CD1c-positive myeloid dendritic cell (primary cell): ENCODE data around the gene NOX5.

Source experiments
- DNase-seq: peaks from one replicate; pipeline ENCODE4 v3.0.0-alpha.2; 2016; ENCODE audit errors: extremely low spot score

NOX5 gene

DNA sequence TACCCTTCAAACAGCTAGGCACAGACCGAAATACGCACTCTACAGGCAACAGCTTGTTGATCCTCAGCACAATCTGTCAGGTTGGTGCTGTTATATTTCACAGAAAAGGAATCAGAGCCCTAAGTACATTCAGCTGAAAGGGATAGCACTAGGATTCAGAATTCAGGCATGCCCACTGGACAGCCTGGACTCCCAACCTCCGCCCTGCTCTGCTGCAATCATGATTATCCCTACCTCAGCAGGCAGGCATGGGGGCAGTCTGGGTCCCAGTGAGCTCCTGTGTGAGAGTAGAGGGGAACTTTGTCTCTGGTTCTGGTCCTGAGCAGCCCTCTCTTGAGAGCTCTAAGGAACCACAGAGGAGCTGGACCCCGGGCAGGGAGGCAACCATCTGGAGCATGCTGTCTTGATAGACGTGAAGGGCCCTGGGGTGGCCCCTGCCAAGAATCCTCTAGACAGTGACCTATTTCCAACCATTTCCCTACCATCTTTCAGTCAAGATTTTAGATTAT lies 23.4 kb upstream of the NOX5 start:
- DNase-seq = no peak

DNA sequence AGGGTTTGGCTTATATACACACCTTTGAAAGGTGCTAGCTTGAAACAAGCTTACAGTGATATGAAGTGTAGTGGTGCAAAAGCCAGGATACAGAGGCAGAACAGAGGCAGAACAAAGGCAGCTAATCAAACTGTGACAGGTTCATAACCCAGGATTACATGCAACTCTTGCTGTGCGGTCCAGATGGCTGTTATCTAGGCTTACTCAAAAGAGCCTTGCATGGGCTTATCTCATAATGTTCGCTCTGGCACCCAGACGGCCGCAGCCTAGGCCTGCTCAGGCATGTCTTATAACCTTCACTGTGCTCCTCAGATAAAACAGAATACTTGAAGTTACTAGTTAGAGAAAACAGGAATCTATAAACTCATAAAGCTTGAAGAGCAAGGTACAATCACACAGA lies 22.8 kb upstream of the NOX5 start:
- DNase-seq = no peak

DNA sequence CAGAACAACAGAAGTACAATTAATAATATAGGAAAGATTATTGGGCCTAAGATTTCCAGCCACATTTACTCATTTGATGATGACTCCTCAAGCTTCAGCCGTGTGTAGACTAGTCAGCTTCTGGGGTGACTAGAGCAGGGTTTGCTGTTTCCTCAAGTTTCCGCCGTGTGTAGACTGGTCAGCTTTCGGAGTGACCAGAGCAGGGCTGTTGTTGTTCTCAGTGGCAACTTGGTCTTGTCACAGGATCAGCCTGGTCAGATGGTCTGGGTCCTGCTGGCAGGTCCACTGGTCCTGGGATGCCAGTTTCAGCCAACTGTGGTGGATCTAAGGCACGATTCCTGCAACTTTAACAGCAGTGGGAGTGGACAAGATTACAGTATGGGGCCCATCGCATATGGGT lies 21.8 kb upstream of the NOX5 start:
- DNase-seq = no peak

DNA sequence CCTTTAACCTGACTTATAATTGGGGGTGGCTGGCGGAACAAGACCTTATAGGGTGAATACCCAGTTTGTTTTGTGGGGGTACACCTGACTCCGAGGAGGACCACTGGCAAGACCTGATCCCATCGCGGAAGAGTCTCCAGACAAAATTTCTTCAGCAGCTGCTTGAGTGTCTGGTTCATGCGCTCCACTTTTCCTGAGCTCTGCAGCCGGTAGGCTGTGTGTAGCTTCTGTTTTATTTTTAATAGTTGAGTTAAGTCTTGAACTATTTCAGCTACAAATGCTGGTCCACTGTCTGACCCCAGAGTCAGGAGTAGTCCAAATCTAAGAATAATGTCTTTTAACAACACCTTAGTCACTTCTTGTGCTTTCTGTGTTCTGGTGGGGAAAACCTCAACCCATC lies 21.2 kb upstream of the NOX5 start:
- no peak for DNase-seq

DNA sequence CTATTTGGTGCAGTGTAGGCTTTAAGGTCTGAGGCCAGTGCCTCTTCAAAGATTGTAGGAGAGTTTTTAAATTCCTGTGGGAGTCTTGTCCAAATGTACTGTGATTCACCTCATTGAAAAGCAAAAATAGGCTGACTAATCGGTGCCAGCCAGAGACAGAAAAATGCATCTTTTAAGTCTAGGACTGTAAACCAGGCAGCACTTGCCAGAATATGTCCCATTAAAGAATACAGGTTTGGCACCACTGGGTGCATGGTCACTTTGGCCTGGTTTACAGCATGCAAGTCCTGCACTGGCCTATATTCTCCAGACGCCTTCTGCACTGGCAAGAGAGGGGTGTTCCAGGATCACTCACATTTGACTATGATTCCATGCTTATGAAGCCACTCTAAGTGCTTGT lies 20.3 kb upstream of the NOX5 start:
- no peak for DNase-seq

DNA sequence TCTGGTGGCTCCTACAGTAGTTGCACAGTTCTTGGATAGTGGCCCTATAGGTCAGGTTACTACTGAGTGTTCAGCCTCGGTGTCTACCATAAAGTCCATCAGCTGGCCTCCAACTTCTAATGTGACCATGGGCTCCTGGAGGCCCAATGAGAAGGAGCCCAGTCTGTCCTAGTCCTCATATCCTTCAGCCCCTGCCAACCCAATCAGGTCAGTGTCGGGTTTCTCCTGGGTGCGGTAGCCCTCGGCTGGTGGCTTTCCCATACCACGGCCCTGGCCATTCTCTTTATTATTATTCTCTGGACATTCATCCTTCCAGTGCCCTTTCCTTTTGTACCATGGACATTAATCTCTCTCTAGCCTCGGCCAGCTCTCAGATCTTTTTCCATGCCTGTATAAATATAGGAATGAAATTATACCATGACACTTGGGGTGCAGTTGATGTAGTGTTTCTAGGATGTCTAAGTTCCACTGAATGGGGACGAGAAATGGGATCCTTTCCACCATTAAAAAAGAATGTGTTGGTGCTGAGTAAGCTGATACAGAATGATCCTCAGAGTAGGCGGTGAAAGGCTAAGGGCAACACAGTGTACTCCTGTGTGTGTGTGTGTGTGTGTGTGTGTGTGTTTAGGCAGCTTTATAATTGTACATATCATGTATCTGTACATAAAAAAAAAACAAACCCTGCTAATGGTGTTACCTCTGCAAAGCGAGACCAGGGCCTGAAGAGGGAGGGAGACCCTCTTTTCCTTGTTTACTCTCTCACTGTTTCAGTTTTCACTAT lies 19.3 kb upstream of the NOX5 start:
- no peak for DNase-seq

DNA sequence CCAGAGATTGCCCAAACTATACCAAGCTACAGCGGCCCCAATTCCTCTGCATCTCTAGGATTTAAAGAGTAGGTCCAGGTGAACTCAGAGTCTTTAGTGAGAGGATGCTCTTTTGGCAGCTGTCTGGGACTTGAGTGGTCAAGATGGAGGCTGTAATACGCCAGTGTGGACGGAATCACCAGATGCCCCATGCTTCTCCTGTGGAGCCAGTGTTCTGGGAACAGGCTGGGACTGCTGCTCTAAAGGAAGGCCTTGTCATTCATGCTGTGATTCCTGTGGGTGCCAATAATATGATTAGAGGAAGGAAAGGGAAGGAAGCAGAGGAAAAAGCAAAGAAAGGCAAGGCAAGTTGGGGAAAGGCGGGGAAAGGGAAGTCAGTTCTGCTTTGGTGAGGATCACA lies 17.4 kb upstream of the NOX5 start:
- no peak for DNase-seq

DNA sequence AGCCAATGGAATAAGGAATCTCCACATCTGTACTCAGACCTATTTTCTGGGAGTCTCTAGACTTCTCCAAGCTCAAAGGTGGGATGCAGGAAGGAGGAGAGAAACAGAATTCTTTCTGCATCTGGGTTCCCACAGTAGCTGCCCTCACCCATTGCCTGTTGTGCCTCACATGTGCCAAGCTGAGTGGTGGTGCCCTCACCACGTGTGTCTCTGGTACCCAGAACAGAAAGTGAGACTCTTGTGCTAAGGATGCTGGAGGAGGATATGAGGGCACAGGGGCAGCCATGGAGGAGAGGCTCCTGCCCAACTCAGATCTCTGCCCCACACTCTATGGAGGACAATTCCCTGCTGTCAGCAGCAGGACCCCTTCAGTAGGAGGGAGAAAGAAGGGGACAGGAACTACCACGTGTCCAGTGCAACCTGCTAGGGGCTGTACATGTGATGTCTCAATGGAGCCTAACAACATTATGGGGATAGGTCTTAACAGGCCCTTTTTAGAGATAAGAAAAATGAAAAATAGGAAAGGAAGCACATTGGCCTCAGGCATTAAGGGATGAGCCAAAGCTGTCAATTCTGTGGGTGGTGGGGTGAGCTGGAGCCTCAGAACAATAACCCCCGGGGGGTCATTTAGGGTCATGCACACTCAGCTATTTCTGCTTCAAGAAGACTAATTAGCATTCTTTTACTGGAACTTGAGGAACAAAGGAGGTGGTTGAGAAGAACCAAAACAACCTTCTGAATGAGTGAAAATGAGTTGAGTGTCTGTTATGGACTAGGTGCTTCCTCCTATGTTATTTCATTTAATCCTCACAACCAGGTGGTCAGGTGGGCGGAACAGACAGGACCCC lies 16.3 kb upstream of the NOX5 start:
- DNase-seq = no peak

DNA sequence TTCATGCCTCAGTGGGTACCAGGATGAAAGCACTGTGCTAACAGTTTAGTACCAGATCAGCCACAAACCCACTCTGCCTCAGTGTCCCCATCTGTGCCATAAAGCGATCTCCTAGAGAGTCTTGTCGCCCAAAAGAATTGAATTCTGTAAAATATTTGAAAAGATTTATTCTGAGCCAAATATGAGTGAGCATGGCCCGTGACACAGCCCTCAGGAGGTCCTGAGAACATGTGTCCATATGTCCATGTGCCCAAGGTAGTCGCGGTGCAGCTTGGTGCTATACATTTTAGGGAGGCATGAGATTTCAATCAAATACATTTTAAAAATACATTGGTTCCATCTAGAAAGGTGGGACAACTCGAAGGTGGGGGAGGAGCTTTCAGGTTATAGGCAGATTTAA lies 15.4 kb upstream of the NOX5 start:
- no peak for DNase-seq

DNA sequence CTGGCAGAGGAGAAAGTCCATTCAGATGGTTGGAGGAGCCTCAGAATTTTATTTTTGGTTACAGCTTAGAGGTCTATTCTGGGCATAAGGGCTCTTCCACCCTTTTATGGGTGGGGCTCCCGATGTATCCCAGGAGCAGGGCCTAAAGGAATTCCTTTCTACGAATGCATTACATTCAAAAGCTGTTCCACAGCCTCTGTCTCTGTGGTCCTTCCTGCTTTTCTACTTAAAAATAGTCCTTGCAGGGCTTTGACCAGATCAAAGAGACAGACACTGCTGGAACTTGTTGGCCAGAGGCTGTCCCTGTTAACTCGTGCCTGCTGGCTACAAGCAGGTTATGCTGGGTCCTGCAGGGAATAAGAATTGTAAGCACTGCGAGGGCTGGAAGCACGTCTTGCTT lies 14.4 kb upstream of the NOX5 start:
- no peak for DNase-seq

DNA sequence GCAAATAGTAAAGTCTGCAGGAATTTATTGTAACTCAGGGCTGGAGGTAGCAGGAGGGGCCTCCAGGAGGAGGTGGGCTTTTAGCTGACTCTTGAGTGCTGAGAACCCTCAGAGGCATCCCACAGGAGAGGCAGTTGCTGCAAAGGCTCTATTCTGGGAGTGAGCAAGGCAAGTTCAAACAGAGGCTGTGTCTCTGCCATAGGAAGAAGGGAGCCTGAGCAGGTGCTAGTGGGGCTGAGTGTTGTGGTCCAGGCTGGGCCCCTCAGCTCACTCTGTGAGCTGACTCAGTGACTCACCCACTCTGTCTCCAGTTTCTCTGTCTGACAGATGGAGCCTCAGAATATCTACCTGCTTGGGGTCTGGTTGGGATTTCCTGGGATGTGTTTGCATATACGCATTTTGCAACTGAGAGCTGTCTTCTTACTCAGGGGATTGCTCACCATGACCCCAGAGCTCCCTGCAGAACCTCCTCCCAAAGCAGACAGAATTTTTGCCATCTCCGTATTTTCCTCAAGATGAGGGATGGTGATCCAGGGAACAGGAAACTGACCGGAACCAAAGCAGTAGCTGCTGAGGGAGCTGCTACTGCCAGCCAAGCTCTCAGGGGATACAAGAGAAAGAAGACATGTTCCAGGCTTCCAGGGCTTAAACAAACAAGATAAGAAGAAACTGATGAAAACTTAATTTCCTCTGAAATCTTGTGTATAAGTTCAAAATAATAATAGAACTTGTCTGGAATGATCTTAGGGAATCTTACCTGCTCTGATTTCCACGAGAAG lies 13.6 kb upstream of the NOX5 start:
- DNase-seq = no peak

DNA sequence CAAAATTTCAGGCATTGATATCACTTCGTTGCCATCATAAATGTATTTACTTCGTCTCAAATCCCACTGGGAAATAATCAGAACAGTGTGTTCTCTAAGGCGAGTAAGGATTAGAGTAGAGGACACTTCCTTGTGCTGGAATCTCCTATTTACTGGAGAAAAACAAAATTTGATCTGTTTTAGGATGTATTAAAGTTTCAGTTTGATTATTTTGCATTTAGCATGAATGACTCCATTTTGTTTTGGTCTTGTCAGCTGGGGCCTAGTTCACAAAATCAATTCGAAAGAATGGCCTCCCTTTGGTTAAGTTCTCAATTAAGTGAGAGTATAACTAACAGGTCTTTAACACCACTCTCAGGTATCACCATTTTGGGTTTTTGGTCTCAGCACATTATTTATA lies 11.7 kb upstream of the NOX5 start:
- DNase-seq = no peak

DNA sequence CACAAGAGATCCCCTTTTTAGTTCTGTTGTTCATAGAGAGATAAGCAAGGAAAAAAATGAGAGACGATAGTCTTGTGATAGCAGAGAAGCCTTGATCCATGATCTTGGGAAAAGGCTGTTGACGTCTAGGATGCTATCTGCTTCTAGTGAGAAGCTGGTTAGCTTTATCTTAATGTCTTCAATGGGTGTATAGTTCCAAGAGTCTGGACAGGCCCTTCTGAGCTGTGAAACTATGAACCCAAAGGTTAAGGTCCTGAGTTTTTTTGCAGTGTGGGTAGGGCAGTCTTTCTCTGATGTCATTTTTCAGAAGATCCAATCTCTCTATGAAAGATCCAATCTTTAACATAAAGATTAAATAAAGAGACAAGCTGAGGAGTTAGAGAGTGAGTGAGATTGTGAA lies 10.5 kb upstream of the NOX5 start:
- no peak for DNase-seq

DNA sequence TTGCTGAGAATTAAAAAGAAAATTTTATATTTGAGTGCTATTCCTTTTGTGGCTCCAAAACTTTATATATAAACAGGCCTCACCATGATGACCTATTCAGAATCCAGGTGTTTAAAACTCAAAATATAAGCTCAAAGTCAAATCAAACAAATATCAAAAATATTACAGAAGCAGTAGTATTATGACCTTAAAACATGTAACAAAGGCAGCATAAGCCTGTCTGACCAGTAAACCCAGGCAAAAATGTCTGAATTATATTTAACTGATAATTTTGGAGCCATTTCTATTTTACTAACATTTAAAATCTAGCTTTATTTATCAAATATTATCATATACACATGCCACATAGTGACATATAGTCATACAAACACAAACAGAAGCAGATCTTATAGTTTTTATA lies 6.4 kb upstream of the NOX5 start:
- DNase-seq = no peak

DNA sequence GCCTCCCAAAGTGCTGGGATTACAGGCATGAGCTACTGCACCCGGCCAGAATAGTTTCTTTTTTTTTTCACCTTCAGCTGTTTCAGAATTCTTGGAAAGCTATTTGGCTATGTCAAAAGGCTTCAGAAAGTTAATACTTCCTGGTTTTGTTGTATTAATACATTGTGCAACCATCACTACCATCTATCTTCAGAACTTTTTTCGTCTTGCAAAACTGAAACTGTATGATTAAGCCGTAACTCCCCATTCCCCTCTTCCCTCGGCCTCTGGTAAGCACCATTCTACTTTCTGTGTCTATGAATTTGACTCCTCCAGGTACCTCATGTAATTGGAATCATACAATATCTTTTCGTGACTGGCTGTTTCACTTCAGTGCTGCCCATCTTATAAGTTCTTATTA lies 5.2 kb upstream of the NOX5 start:
- DNase-seq = peak; percentile 10

DNA sequence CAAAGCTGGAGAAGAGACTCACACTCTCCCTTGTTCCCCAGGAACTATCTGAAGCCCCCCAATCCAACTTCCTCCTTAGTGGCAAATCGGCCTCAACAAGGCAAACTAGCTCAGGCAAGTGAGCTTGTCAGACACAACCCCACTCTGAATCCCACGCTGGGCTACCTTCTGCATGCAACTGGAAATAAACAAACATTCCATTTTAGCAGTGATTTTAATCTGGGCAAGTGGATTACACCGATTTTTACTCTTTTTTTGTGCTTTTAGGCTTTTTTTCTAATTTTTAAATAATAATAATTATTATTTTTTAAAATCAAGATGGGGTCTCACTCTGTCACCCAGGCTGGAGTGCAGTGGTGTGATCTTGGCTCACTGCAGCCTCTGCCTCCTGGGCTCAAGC lies 2.9 kb upstream of the NOX5 start:
- no peak for DNase-seq

DNA sequence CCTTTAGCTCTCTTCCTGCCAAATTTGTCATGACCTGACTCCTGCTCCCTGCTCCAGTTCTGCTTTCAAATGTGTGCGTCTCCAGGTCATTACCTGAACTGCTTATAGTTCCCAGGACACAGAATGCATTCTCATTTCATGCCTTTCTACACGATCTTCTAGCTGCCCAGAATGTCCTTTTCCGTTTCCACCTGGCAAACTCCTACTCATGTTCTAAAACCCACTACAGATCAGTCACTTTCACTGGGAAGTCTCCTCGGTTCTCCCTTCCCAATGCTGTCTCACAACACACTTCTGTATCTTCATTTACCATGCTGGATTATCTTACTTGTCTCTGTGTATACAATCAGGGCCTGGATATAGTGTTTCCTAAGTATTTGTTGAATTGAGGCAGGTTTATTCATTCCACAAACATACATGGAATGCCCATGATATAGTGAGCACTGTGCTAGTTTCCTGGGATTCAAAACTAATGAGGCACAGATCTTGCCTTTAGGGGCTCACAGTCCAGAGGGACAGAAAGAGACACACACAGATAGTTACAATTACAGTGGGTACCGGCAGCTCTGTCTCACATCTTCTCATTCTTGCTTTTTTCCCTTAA lies 1.6 kb upstream of the NOX5 start:
- DNase-seq = no peak

DNA sequence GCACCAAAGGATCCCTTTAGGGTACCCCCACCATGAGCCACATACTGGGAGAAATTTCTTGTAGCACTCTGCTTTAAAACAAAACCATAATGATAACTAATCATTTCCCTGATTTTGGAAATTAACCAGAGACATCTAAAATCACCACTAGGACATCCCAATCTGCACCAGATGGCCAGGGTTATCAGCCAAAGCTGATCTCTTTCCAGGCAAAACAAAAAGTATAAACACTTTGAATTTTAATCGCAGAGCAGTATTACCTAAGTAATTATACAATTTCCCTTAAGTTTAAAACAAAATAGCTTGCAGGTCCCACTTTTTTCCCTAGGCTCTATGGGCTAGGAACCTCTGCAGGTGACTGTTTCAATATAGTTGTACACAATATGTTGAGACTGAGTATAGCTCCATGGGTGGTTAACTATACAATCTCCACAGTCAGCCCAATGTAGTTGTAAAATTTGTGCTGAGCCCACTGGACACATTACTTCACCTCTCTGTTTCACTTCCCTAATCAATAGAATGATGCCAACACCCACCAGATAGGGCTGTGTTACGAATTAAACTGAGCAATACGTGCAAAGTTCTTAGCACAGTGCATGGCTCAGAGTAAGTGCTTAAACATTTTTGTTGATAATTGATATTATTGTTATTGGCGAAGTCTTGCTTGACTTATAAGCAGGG lies 629 bp upstream of the NOX5 start:
- DNase-seq = peak; percentile 3

DNA sequence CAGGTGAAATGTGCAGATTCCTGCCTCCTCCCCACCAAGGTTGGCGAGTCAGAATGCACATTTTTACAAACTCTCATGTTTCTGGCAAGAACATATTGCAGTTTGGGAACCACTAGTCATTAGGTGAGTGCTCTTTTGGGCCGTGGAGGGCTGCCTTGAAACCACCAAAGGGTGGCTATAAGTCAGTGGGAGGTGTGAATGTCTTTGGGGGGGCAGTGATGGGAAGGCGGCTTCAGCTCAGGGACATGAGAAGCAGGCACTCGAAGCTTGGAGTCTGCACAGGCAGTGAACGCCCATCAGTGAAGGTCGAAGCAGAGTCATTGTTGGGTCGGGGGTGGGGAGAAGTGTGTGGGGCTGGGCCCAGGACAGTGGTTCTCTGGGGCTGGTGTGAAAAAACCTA lies 1.1 kb downstream of the NOX5 start:
- DNase-seq = no peak

DNA sequence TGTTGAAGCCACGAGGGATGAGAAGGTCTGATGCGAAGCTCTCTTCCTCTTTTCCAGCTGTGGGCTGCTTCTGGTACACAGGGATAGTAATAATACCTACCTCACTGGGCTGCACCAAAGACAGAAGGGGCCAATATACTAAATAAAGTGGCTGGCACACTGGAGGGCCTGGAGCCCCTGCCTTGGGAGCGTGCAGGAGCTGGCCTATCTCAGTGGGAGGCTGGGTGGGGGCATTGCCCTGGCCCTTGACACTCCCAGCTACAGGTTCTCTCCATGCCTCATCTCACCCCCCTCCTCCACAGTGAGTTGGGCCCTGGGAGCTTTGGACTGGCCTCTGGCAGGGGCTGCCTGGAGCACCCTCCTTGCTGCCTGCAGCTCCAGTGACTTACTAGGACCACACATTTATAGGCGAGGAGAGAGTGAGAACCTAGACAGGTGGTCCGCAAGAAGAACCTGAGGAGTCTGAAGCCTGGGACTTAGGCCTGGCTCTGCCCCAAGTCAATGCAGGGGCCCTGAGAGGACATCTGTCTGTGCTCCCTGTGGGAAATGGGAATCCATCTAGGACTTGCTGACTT lies 1.6 kb downstream of the NOX5 start:
- no peak for DNase-seq

DNA sequence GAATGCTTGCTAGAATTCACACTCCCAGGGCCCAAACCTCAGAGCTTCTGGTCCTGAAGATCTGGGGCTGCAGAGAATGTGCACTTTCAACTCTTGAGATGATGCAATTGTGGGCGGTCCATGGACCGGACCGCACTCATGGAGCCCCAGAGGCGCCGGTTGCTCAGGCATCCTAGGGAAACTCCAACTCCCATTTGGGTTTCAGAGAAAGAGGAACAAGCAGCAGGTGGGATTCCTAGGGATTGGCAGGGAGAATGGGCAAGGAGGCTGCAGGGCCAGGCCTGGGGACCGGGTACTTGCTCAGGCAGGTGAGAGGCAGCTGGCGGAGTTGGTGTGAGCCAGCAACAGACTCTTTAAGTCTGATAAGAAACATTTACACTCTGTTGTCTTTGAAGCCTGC lies 3.5 kb downstream of the NOX5 start:
- DNase-seq = no peak
